ENCODE measurements around the gene CD109.
"Not testable (repeated sequence)": the region's sequence is repeated elsewhere in the genome, so short reads cannot be mapped to it uniquely, and the experiment has no call there.

The CD109 gene

GRCh38 chr6:73784726-73785505, 88.9 kb downstream of the CD109 start:
- DNase-seq = no peak

GRCh38 chr6:73790574-73790973, 94.6 kb downstream of the CD109 start:
- no peak for DNase-seq

DNA sequence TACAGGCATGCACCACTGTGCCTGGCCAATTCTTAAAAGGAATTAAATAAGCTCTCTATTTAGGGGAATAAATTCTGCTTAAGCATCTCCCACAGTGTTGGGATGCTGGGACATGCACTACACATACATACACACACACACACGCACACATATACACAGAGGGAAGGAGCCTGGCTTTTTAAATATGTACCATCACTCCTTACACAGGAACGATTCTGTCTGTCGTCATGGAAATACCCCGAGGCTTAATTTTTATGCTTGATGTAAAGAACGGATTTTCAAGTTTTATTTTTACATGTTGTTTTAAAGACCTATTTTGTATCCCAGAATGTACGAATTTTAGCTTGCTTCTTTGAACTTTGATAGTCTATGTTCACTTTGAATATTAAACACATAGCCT, 95.3 kb downstream of the CD109 start:
- no peak for DNase-seq

DNA sequence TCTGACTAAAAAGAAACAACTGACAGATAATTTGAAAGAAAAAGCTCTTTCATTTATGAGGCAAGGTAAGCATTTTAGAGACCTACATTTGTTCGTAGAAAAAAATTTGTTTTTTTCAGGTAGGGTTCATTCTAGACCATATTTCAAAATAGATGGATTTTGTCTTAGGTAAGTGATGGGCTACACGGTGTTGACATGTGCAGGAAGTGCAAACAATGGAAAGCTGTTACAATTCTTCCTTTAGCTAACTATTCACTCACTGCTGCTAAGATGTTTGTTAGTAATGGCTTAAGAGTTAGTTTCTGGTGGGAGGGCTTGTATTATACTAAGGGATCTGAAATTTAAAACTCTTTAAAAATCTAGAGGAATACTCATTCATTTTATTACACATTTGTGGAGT, 96.7 kb downstream of the CD109 start:
- DNase-seq = no peak

DNA sequence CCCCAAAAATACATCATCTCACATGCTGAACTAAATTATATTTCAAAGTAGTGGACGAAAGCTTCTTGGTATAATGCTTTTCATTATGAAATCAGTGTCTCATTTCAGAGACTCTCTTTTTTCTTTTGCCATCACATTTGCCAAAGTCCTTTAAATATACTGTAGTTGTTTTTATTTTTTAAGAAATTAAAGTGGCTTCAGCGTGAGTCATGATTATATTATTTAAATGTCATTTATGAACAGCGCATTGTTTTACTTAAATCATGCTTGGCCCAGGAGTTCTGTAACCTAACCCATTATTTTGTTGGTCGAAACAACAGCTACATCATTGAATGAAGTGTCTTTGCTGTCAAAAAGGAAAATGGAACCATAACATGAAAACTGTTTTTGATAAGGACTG, 100.9 kb downstream of the CD109 start:
- DNase-seq = no peak

GRCh38 chr6:73797861-73798260, 101.9 kb downstream of the CD109 start:
- no peak for DNase-seq

- peak in 11 of 58 donors; percentile 2 to 45 (median 13) for DNase-seq
Measured at GRCh38 chr6:73798592-73798991, 102.6 kb downstream of the CD109 start.

GRCh38 chr6:73800997-73801396, 105.0 kb downstream of the CD109 start:
- DNase-seq = peak in 1 of 58 donors; percentile 6

- DNase-seq = no peak
Measured at GRCh38 chr6:73801652-73802268, 105.8 kb downstream of the CD109 start.

DNA sequence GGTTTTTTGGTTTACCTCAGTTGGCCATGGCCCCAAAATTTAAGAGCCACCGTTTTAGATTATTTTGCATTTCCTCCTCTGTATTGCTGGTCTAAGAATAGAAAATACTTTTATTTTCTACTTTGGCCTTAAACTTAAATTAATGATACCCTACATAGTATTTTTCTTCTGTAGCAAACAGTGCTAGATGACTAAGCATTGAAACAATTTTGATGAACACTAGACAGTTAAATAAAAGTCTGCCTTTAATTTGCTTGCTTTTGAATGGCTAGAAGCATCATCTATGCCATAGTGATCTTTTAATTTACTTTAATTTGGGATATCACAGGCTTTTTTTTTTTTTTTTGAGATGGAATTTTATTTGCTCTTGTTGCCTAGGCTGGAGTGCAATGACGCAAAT, 106.4 kb downstream of the CD109 start:
- DNase-seq = no peak

- DNase-seq = peak in 5 of 58 donors; percentile 0 to 11 (median 4)
Measured at GRCh38 chr6:73803562-73804241, 107.7 kb downstream of the CD109 start.

GRCh38 chr6:73805221-73805620, 109.2 kb downstream of the CD109 start:
- DNase-seq = not testable (repeated sequence)

GRCh38 chr6:73805982-73806381, 110.0 kb downstream of the CD109 start:
- not testable (repeated sequence) for DNase-seq

GRCh38 chr6:73811706-73812105, 115.7 kb downstream of the CD109 start:
- no peak for DNase-seq

- no peak for DNase-seq
Measured at GRCh38 chr6:73817253-73817652, 121.2 kb downstream of the CD109 start.

GRCh38 chr6:73823046-73823735, 127.2 kb downstream of the CD109 start:
- no peak for DNase-seq

DNA sequence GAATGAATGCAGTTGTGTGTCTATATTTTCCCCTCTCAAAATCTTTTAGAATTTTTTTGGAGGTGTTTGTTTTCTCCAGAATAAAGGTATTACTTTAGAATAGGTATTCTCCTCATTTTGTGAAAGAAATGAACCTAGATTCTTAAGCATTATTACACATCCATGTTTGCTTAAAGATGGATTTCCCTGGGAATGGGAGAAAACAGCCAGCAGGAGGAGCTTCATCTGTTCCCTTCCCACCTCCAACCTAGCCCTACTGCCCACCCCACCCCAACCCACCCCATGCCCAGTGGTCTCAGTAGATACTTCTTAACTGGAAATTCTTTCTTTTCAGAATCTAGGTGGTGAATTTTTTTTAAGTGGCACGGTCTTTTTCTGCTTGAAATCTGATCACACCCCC, 127.8 kb downstream of the CD109 start:
- DNase-seq = no peak

GRCh38 chr6:73826571-73826970, 130.6 kb downstream of the CD109 start:
- DNase-seq = no peak

DNA sequence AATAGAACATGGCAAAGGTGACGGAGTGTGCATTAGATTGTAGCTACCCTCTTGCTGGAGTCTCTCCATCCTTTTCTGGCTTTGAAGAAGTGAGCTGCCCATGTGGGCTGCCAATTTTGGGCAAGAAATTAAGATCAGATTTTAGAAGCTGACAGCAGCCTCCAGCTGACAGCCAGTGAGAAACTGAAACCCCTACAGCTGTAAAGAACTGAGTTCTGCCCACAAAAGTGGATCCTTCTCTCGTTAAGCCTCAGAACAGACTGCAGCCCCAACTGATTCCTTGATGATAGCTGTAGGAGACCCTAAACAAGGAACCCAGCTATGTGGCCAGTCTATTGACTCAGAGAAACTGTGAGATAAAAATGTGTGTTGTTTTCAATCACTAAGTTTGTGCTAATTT, 134.1 kb downstream of the CD109 start:
- no peak for DNase-seq

DNA sequence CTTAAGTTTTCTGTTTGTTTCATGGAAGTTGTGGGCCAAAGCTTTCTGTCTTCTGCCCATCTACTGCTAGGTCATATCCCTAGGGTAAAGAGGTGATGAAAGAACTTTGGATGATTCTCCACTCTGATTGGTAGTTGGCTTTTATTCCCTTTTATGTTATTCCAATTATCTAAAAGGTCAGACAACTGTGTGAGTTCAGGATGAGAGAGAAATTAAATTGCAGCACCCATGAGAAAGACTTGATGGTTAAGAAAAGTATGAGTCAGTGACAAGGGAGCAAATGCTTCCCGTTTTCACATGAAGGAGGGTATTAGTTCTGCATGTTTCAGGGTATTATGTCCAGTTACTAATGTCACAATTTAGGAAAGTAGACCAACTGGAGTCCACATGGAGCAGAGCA, 136.3 kb downstream of the CD109 start:
- DNase-seq = no peak

DNA sequence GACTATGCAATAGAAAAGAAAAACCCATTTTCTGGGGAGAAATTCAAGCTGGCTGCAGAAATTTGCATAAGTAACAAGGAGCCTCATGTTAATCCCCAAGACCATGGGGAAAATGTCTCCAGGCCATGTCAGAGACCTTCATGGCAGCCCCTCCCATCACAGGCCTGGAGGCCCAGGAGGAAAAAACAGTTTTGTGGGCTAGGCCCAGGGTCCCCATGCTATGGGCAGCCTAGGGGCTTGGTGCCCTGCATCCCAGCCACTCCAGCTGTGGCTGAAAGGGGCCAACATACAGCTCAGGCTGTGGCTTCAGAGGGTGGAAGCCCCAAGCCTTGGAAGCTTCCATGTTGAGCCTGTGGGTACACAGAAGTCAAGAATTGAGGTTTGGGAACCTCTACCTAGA, 148.7 kb downstream of the CD109 start:
- DNase-seq = not testable (repeated sequence)

DNA sequence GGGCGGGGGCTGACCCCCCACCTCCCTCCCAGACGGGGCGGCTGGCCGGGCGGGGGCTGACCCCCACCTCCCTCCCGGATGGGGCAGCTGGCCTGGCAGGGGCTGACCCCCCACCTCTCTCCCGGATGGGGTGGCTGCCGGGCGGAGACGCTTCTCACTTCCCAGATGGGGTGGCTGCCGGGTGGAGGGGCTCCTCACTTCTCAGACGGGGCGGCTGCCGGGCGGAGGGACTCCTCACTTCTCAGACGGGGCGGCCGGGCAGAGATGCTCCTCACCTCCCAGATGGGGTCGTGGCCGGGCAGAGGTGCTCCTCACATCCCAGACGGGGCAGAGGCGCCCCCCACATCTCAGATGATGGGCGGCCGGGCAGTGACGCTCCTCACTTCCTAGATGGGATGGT, 155.0 kb downstream of the CD109 start:
- not testable (repeated sequence) for DNase-seq
